CD4-positive, alpha-beta T cell (primary cell): ENCODE data around the gene ID1. TPM values are rescaled to one million over a fixed set of nuclear protein-coding genes. Genes with fewer than 3 reads are reported as not detected.

Experiments
- ATAC-seq: fragments of 200-7000 bp; cut with Tn5 transposase; one replicate; pipeline ENCODE4 v1.10.0; 2022; ENCODE audit warnings: mild to moderate bottlenecking; ENCODE audit not compliant: poor library complexity
- CTCF ChIA-PET: fragments of 350-600 bp; sonication (Branson Sonifier 250); formaldehyde crosslinking; loops from one replicate; lab custom pipeline; 2021; ENCODE audit warnings: antibody characterized with exemption, inconsistent platforms; lab: Charles Lee
- POLR2A ChIA-PET: fragments of 350-600 bp; sonication (Branson Sonifier 250); formaldehyde crosslinking; loops from one replicate; lab custom pipeline; 2021; ENCODE audit warnings: antibody characterized with exemption, inconsistent platforms; lab: Charles Lee
- DNase-seq, 14 experiments: peaks; one replicate each; pipeline ENCODE4 v3.0.0-alpha.2; 2013 to 2020; ENCODE audit warnings: mixed read lengths in 2 of 14
- H3K27ac ChIP-seq, 2 donors: one replicate each; pipeline versions ENCODE4 v1.5.1 to v1.7.0; 2013; ENCODE audit warnings: low read length in 2 of 2, low read depth in 1 of 2, mild to moderate bottlenecking in 1 of 2
- H3K27me3 ChIP-seq, 2 experiments: 1 replicate in 1 of 2; 2 replicates in 1 of 2; pipeline versions ENCODE4 v1.6.1 to v1.7.0; 2013; ENCODE audit warnings: low read length in 2 of 2, control low read depth in 1 of 2, mild to moderate bottlenecking in 1 of 2, moderate library complexity in 1 of 2; ENCODE audit not compliant: insufficient read depth in 2 of 2, control insufficient read depth in 1 of 2
- H3K36me3 ChIP-seq: one replicate; pipeline ENCODE4 v1.6.1; 2013; ENCODE audit warnings: low read length, control low read depth; ENCODE audit not compliant: insufficient read depth
- H3K4me1 ChIP-seq: one replicate; pipeline ENCODE4 v1.6.1; 2013; ENCODE audit warnings: low read length, control low read depth; ENCODE audit not compliant: insufficient read depth
- H3K4me3 ChIP-seq: one replicate; pipeline ENCODE4 v1.5.1; 2013; ENCODE audit warnings: mild to moderate bottlenecking, low read length, moderate library complexity
- H3K9me3 ChIP-seq, 2 experiments: 1 replicate in 1 of 2; 2 replicates in 1 of 2; pipeline versions ENCODE4 v1.6.1 to v1.7.0; 2013; ENCODE audit warnings: low read length in 2 of 2, mild to moderate bottlenecking in 2 of 2, control low read depth in 1 of 2, moderate library complexity in 1 of 2; ENCODE audit not compliant: control insufficient read depth in 1 of 2, insufficient read depth in 1 of 2
- H3K27ac Mint-ChIP-seq: one replicate; pipeline ENCODE4 v1.8.0; 2020; ENCODE audit warnings: mixed read lengths
- H3K27me3 Mint-ChIP-seq: one replicate; pipeline ENCODE4 v1.8.0; 2021; ENCODE audit warnings: mixed read lengths
- H3K36me3 Mint-ChIP-seq: one replicate; pipeline ENCODE4 v1.8.0; 2021; ENCODE audit warnings: low read depth, mixed read lengths
- H3K4me1 Mint-ChIP-seq: one replicate; pipeline ENCODE4 v1.8.0; 2021; ENCODE audit warnings: low read depth, mixed read lengths
- H3K4me3 Mint-ChIP-seq: one replicate; pipeline ENCODE4 v1.8.0; 2020; ENCODE audit warnings: mild to moderate bottlenecking, mixed read lengths
- H3K9me3 Mint-ChIP-seq: one replicate; pipeline ENCODE4 v1.8.0; 2020; ENCODE audit warnings: mixed read lengths
- CTCF ChIP-seq: fragments of 200-600 bp; IDR thresholded peaks from one replicate; pipeline ENCODE4 v1.8.0; 2022; ENCODE audit warnings: antibody characterized with exemption, mild to moderate bottlenecking
- intact Hi-C, 2 experiments: fragments of 100-400 bp; cut with DNase I in 1 of 2; cut with micrococcal nuclease in 1 of 2; formaldehyde crosslinking; loops; one replicate each; pipeline versions ENCODE4 v1.15.1 to v1.9.0; 2023 to 2025; cut with DNase I, micrococcal nuclease
- total RNA-seq, 174 experiments: library from RNA in 2 of 174; stranded (reverse) in 2 of 174; gene quantifications; one replicate each; pipeline ENCODE4 v1.2.3 and lab custom pipeline; 2021 to 2026

ID1 gene
- total RNA-seq, 2 experiments from 2014 or later = 22.8 to 24.2 TPM

GRCh38 chr20:31587545-31588389, 17.3 kb upstream of the ID1 start:
- DNase-seq (peak in 1 of 14 experiments; percentile 34), ATAC-seq (peak; percentile 49)
- no peak overlapping the region for H3K27ac Mint-ChIP-seq
- H3K9me3 Mint-ChIP-seq = no peaks in the 10 kb centered on the region
- H3K4me1 ChIP-seq = peaks cover 9% of the 10 kb centered on the region
- TF ChIP-seq CTCF = no peak
- peak overlapping the region; percentile 14 for H3K4me3 ChIP-seq
- intact Hi-C loops = no loop called here
- H3K36me3 Mint-ChIP-seq = no peaks in the 10 kb centered on the region
- H3K27ac ChIP-seq = no peak overlapping the region
- H3K36me3 ChIP-seq = no peaks in the 10 kb centered on the region
- H3K4me1 Mint-ChIP-seq = peaks cover 7% of the 10 kb centered on the region
- peak overlapping the region; percentile 68 for H3K4me3 Mint-ChIP-seq
- H3K9me3 ChIP-seq = no peaks in the 10 kb centered on the region
- peaks cover 20 to 22% of the 10 kb centered on the region in 2 experiments for H3K27me3 ChIP-seq
- POLR2A ChIA-PET = no interaction called here
- CTCF ChIA-PET = interaction anchor here (0.9 to 3.2 kb wide), 3 partner anchors 19 to 28 kb away, joined by 3 to 13 read pairs (median 3); no protein-coding TSS in a partner anchor
- peaks cover 32% of the 10 kb centered on the region for H3K27me3 Mint-ChIP-seq

GRCh38 chr20:31590717-31591225, 14.3 kb upstream of the ID1 start:
- TF ChIP-seq CTCF = no peak
- H3K9me3 ChIP-seq = no peaks in the 10 kb centered on the region
- Mint-ChIP-seq H3K27me3 (peaks cover 32% of the 10 kb centered on the region), H3K27ac (no peak overlapping the region), H3K9me3 (no peaks in the 10 kb centered on the region), H3K4me1 (peaks cover 7% of the 10 kb centered on the region), H3K36me3 (no peaks in the 10 kb centered on the region), H3K4me3 (no peak overlapping the region)
- intact Hi-C loops = no loop called here
- POLR2A ChIA-PET = interaction anchor here (0.8 kb wide), 1 partner anchor 17 kb away, joined by 3 read pairs; no protein-coding TSS in a partner anchor
- H3K36me3 ChIP-seq = no peaks in the 10 kb centered on the region
- peaks cover 9% of the 10 kb centered on the region for H3K4me1 ChIP-seq
- no peak for ATAC-seq
- no peak overlapping the region for H3K27ac ChIP-seq
- H3K4me3 ChIP-seq = no peak overlapping the region
- CTCF ChIA-PET = interaction anchor here (1.1 to 2.2 kb wide), 2 partner anchors 21 to 22 kb away, joined by 4 to 14 read pairs; no protein-coding TSS in a partner anchor
- peaks cover 20 to 22% of the 10 kb centered on the region in 2 experiments for H3K27me3 ChIP-seq
- no peak for DNase-seq

- ChIA-PET CTCF (interaction anchor here (1.8 kb wide), 1 partner anchor 19 kb away, joined by 8 read pairs; no protein-coding TSS in a partner anchor), POLR2A (no interaction called here)
- Histone ChIP-seq H3K4me1 (no peaks in the 10 kb centered on the region), H3K27ac (no peak overlapping the region), H3K4me3 (no peak overlapping the region), H3K36me3 (no peaks in the 10 kb centered on the region), H3K27me3 (peaks cover 5 to 6% of the 10 kb centered on the region in 2 experiments), H3K9me3 (no peaks in the 10 kb centered on the region)
- Mint-ChIP-seq H3K36me3 (no peaks in the 10 kb centered on the region), H3K4me3 (no peak overlapping the region), H3K27ac (no peak overlapping the region), H3K9me3 (no peaks in the 10 kb centered on the region), H3K27me3 (peaks cover 14% of the 10 kb centered on the region), H3K4me1 (peaks cover 1% of the 10 kb centered on the region)
- intact Hi-C loops = no loop called here
- no peak for TF ChIP-seq CTCF
- ATAC-seq (no peak), DNase-seq (no peak)
These were observed 11.7 kb upstream of the ID1 start for GRCh38 chr20:31593221-31594001.
